Left colon (tissue), 2 donors: ENCODE data around the gene RTEL1. TPM values are rescaled to one million over a fixed set of nuclear protein-coding genes. Genes with fewer than 3 reads are reported as not detected.
"Not testable (repeated sequence)": the region's sequence is repeated elsewhere in the genome, so short reads cannot be mapped to it uniquely, and the experiment has no call there.

Source experiments
- ATAC-seq: fragments of 200-7000 bp; cut with Tn5 transposase; one replicate; pipeline ENCODE4 v1.9.1; 2020; ENCODE audit warnings: mild to moderate bottlenecking, moderate library complexity
- DNase-seq, 2 donors: peaks; one replicate each; pipeline ENCODE4 v3.0.0-alpha.2; 2020
- intact Hi-C, 2 donors: fragments of 100-400 bp; cut with DNase I in 1 of 2; cut with micrococcal nuclease in 1 of 2; formaldehyde crosslinking; loops; one replicate each; pipeline versions ENCODE4 v1.11.2 to v1.14.0; 2022; cut with DNase I, micrococcal nuclease
- total RNA-seq, 2 donors: library from RNA; stranded (reverse); fragmentation: NEBNext Ultra II Directional; extraction: Animal tissue kit (Norgen Biotek cat#: 25700); gene quantifications; one replicate each; pipeline ENCODE4 v1.2.1, GENCODE V29; 2021
- donor health status: DM: no; HTN: no; CAD: no.
- donor health status: DM: yes; HTN: yes; CAD: no.

The RTEL1 gene
- total RNA-seq, 2 donors from 2014 or later = 16.9 to 34.6 TPM

DNA sequence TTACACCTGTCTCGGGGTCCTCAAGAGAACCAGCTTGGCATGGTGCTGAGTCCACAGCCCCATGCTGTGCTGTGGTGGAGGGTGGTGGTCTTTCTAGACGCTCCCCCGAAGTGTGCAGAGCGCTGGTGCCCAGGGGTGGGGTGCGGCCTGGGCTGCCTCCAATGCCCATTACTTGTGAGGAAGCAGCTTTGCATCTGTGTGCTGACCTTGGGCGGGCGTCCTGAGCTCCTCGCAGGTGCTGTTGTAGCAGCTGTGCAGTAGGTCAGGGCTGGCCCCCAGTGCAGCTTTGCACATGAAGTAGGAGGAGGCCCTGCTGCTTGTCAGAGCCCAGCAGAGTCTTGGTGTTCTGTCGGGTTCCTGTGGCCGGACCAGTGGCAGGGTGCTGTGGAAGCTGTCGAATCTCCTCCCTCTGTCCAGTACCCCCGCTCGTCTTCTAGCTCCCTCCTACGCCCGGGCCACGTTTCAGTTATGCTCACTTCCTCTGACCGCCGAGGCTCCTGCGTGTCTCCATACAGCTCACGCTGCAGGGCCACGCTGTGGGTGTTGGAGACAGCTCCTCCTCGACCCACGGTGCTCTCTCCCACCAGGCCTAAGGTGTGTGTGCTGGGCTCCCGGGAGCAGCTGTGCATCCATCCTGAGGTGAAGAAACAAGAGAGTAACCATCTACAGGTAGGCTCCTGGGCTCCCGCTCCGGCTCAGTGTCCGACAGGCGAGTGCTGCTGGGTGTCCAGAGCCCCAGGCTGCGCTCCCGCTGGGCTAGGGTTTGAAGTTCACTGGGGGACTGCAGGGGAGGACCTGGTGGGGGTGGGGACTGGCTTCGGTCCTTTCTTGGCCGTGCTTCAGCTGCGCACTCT lies 4.1 kb downstream of the RTEL1 start:
- intact Hi-C loops = no loop called here
- DNase-seq = no peak
- no peak for ATAC-seq

DNA sequence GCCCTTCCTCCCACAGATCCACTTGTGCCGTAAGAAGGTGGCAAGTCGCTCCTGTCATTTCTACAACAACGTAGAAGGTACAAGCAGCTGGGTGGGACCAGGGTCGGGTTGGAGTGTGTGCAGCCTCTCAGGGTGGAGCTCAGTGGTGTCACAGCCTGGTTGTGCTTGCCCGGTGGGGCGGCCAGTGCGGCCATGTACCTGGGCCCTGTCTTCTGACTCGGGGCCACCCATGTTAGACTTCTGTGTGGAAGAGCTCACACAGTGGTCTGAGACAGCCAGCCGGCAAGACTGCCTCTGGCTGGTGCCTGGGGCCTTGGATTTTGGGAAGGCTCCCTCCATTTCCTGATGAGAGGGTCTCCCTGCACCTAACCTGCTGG lies 4.7 kb downstream of the RTEL1 start:
- intact Hi-C loops = no loop called here
- ATAC-seq (no peak), DNase-seq (no peak)

DNA sequence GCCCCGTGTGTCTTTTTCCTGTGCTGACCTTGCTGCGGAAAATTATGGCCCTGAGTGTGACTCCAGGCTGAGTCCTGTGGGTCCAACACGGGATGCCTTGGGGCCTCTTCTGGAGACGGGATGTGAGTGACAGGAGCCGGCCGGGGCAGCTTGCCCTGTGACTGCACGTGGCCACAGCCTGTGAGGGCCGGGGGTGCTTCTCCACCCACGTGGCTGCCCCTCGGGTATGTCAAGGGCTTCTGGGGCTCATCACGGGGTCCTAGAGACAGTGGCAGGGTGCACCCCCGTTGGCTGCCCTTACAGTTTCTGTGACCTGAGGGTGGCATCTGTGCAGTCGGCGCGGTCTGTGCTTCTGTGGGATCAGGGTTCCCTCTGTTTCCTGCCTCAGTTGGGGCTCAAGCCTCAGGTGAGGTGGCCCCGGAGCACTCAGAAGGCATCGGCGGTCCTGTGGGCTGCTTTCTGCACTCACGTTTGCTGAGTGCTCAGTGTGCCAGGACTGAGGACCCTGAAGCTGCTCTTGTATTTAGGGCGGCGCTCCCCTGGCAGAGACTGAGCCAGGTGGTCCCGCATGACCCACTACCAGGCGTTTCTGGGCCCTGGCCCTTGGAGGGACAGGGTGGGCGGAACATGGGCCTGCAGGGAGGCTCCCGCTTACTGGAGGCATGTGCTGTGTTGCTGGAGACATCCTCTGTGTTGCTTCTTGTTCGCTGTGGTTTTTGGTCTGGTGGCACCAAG lies 5.4 kb downstream of the RTEL1 start:
- intact Hi-C loops = no loop called here
- ATAC-seq = no peak
- no peak for DNase-seq

GRCh38 chr20:63664143-63664851 lies 6.2 kb downstream of the RTEL1 start:
- DNase-seq (no peak), ATAC-seq (no peak)
- intact Hi-C loops = no loop called here

DNA sequence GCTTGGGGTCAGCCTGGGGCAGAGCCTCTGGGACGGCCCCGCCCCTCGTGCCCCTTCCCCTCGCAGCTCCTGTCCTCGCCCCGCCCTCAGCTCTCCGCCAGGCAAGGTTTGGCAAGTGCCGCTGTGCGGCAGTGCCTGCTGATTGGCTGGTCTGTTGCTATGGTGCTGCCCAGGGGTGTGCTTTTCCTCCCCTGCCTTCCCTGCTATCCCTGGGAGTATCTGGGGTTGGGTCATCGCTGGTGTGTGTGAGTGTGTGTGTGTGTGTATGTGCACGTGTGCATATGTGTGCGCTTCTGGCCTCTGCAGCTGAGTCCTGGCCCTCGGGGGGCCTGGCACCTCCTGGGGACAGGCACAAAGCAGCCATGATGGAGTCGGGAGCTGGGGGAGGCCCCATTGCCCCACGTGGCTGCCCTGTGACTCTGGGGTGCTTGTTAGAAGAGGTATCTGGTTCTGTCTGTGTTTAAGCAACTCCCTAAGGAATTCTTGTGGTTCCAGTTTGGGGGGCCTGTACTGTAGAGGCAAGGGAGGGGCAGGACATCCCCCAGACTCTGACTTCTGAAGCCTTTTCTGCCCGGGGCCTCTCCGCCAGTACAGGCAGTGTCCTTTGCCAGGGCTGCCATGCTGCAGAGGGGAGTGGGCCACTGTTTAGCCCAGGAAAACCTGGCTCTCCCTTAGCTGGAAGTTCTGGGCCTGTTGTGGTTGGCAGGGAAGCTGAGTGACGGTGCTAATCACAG lies 6.9 kb downstream of the RTEL1 start:
- DNase-seq (no peak), ATAC-seq (no peak)
- intact Hi-C loops = no loop called here

GRCh38 chr20:63665708-63666107 lies 7.6 kb downstream of the RTEL1 start:
- intact Hi-C loops = no loop called here
- no peak for ATAC-seq
- DNase-seq = no peak

GRCh38 chr20:63667858-63668257 lies 9.7 kb downstream of the RTEL1 start:
- no peak for ATAC-seq
- DNase-seq = no peak
- intact Hi-C loops = no loop called here

DNA sequence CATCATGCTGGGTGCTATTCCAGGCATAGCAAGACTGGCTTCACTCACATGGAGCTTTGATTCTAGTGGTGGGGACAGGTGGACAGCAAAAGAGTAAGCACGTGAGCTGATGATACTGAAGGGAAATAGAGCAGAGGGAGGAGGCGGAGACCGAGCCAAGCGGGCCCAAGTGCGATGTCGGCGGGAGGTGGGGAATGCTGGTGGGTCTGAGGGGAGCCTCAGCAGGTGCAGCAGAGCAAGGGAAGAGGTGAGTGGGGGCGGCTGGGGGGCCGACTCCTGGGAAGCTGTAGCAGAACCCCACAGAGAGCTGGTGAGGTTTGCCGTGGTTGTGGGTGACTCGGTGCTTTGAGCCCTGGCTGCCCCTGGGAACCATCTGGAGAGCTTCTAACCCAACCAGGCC lies 10.2 kb downstream of the RTEL1 start:
- ATAC-seq = no peak
- DNase-seq = no peak
- intact Hi-C loops = no loop called here

DNA sequence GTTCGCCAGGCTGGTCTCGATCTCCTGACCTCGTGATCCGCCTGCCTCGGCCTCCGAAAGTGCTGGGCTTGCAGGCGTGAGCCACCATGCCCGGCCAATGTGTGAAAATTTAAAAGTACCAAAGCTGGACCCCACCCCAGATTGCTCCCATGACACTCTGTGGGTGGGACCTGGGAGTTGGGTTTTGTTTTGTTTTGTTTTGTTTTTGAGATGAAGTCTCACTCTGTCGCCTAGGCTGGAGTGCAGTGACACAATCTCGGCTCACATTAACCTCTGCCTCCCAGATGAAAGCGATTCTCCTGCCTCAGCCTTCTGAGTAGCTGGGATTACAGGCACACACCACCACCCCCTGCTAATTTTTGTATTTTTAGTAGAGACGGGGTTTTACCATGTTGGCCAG lies 13.6 kb downstream of the RTEL1 start:
- DNase-seq, ATAC-seq, intact Hi-C loops: not testable (repeated sequence)

DNA sequence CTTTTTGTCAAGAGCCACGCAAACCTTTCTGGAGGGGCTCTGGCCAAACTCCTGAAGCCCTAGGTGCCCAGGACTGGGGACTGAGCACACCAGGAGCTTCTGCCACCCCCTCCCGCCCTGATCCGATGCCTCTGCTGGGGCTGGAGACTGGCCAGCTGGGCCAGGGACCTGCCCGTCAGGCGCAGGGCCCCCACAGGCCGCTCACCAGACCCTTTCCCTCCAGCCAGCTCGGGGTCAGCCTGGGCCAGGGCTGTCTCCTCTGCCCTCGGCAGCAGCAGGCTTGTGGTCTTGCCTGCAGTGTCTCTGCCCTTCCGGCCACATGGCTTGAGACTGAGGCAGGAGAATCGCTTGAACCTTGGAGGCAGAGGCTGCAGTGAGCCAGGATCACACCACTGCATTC lies 14.6 kb downstream of the RTEL1 start:
- no peak for ATAC-seq
- no peak for DNase-seq
- intact Hi-C loops = no loop called here

DNA sequence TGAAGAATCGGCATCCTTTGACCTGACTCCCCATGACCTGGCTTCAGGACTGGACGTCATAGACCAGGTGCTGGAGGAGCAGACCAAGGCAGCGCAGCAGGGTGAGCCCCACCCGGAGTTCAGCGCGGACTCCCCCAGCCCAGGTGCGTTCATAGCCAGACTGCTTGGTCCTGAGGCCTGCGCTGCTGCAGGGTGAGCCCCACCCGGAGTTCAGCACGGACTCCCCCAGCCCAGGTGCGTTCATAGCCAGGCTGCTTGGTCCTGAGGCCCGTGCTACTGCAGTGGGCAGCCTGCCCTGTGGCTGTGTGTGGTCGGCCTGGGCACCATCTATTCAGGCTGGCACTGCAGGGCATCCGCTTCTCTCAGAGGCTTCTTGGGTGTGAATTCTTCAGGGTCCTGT lies 15.8 kb downstream of the RTEL1 start:
- intact Hi-C loops = no loop called here
- no peak for ATAC-seq
- no peak for DNase-seq

GRCh38 chr20:63675681-63676368 lies 17.7 kb downstream of the RTEL1 start:
- DNase-seq (no peak), ATAC-seq (no peak)
- intact Hi-C loops = no loop called here

DNA sequence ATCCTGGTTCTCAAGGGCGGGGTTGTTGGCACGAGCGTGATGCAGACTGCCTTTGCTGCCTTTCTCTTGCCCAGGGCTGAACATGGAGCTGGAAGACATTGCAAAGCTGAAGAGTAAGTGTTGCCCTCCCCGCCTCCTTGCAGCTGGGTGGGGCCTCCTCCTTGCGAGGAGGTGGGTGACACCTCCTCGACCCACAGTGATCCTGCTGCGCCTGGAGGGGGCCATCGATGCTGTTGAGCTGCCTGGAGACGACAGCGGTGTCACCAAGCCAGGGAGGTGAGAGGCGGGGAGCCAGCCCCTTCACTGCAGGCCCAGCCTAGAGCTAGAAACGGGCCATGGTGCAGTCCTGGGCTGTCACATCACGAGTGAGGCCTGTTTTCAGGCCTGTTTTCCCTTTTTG lies 20.0 kb downstream of the RTEL1 start:
- DNase-seq (no peak), ATAC-seq (no peak)
- intact Hi-C loops = no loop called here

DNA sequence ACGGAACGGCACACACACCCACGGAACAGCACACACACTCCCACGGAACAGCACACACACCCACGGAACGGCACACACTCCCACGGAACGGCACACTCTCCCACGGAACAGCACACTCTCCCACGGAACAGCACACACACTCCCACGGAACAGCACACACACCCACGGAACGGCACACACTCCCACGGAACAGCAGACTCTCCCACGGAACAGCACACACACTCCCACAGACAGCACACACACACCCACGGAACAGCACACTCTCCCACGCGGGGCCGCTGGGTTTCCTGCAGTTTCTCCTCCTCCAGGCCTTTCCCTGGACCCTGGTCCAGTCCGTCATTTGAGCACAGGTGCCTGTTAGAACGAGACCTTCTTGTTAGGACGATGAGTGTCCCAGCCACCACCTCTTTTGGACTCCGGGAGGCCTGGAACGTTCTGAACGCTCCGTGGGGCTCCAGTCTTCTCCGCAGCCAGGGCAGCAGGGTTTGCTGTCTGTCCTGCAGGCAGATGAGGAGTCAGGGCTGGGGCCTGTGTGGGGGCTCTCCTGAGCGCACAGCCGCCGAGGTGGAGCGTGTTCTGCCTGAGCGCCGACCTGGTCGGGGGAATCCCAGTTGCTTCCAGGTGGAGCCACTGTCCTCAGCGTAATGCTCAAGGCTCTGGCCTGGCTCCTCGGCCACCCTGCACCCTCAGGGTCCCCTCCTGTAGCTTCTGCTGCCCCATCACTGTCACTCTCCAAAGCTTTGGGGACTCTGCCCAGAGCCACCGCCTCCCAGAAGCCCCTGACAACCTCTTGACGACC lies 20.8 kb downstream of the RTEL1 start:
- DNase-seq = no peak
- no peak for ATAC-seq
- intact Hi-C loops = no loop called here

- DNase-seq (no peak), ATAC-seq (no peak)
- intact Hi-C loops = no loop called here
These were observed 21.7 kb downstream of the RTEL1 start for GRCh38 chr20:63679799-63680305.

DNA sequence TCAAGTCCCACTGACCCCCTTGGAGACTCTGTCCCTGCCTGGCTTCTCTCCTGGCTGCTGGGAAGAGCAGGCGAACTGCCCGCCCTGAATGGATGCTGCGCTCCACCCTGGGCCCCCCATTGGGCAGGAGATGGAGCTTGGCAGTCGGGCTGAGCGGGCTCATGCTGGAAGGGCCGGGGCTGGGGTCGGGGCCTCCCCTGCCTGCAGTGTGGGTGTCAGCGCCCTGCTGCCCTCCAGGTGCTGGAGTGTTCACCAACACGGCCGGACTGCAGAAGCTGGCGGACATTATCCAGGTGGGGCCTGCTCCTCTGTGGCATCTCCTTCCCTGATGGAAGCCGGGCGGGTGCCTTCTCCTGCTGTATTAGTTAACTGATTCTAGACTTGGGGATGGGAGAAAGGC lies 22.3 kb downstream of the RTEL1 start:
- DNase-seq (no peak), ATAC-seq (no peak)
- intact Hi-C loops = no loop called here

GRCh38 chr20:63680857-63681608 lies 22.9 kb downstream of the RTEL1 start:
- ATAC-seq = no peak
- intact Hi-C loops = no loop called here
- DNase-seq = no peak
